Measurements from ENCODE around the gene REEP5. TPM values are rescaled to one million over a fixed set of nuclear protein-coding genes. Genes with fewer than 3 reads are reported as not detected.

The REEP5 gene
- total RNA-seq, 1 donor from 2014 or later, result 73.6 TPM

DNA sequence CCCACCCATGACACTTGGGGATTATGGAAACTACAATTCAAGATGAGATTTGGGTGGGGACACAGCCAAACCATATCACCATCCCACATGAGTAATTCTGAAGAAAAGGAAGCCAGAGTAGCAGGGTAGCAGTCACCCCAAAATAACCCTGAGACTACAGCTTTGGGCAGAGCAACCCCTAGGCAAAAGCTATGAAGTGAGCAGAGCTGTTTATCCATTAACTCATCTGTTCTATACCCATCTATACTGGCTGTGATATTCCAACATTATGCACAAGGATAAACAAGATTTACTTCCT, 12.3 kb upstream of the REEP5 start:
- intact Hi-C loops (cut with DNase I), result no loop called here
- no peak for DNase-seq (ENCODE audit: low spot score)
- no peak for ATAC-seq

DNA sequence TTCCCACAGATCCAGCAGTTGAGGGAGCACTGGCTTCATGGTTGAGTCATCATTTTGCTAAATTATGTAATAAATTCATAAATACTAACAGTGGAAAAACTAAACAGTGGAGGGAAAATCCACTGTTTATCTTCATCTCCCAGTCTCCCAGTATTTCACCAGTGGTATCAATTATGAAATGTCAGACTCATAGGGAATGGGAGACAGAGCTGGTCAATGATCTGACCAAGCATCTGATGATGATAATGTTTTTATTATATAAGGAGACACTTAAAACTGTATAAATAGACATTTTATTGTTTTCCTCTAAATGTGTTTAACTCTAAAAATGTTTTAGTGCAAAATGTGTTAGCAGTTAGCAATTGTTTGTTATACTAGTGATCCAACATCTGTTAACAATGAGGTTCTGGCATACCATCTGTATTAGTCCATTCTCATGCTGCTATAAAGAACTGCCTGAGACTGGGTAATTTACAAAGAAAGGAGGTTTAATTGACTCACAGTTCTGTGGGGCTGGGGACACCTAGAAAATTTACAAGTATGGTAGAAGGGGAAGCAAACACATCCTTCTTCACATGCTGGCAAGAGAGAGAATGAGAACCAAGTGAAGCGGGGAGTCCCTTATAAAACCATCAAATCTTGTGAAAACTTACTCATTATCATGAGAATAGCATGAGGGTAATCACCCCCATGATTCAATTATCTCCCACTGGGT, 11.8 kb upstream of the REEP5 start:
- ATAC-seq, result peak; percentile 73
- intact Hi-C loops (cut with DNase I), result no loop called here
- no peak for DNase-seq (ENCODE audit: low spot score)

GRCh38 chr5:112933105-112933504, 11.1 kb upstream of the REEP5 start:
- ATAC-seq, result no peak
- intact Hi-C loops (cut with DNase I), result no loop called here

GRCh38 chr5:112931473-112931872, 9.4 kb upstream of the REEP5 start:
- intact Hi-C loops (cut with DNase I), result no loop called here
- no peak for ATAC-seq
- no peak for DNase-seq (ENCODE audit: low spot score)

More at GRCh38 chr5:112933105-112933504, 11.1 kb upstream of the REEP5 start:
- DNase-seq (ENCODE audit: low spot score), result no peak

- ATAC-seq (no peak), DNase-seq (ENCODE audit: low spot score) (no peak)
- intact Hi-C loops (cut with DNase I), result no loop called here
These were observed 8.0 kb upstream of the REEP5 start for GRCh38 chr5:112930082-112930344.

DNA sequence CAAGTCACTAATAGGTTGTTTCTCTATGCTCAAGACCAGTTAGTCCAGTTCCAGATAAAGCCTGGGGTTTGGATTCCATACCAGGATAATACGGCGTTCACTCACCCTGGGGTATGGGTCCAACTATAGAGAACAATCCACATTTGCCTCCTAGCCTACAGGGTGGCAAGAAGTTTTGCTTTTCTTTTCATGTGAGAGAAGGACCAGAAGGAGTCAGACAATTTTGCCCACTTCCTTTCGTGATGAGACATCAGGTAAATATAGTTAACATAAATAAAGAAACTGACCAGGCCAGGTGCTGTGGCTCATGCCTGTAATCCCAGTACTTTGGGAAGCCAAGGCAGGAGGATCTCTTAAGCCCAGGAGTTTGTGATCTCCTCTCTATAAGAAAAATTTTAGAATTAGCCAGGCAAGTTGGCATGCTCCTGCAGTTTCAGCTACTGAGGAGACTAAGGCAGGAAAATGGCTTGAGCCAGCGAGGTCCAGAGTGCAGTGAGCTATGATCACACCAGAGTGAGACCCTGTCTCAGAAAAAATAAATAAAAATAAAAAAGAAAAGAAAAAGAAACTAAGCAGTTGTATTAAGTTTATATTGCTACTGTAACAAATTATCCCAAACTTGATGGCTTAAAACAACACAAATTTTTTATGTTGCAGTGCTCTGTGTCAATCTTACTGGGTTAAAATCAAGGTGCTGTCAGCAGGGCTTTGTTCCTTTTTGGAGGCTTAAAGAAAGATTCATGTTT, 7.5 kb upstream of the REEP5 start:
- DNase-seq (ENCODE audit: low spot score), result no peak
- no peak for ATAC-seq
- intact Hi-C loops (cut with DNase I), result no loop called here

GRCh38 chr5:112923988-112924387, 2.0 kb upstream of the REEP5 start:
- DNase-seq (ENCODE audit: low spot score), result no peak
- intact Hi-C loops (cut with DNase I), result no loop called here
- ATAC-seq, result no peak

DNA sequence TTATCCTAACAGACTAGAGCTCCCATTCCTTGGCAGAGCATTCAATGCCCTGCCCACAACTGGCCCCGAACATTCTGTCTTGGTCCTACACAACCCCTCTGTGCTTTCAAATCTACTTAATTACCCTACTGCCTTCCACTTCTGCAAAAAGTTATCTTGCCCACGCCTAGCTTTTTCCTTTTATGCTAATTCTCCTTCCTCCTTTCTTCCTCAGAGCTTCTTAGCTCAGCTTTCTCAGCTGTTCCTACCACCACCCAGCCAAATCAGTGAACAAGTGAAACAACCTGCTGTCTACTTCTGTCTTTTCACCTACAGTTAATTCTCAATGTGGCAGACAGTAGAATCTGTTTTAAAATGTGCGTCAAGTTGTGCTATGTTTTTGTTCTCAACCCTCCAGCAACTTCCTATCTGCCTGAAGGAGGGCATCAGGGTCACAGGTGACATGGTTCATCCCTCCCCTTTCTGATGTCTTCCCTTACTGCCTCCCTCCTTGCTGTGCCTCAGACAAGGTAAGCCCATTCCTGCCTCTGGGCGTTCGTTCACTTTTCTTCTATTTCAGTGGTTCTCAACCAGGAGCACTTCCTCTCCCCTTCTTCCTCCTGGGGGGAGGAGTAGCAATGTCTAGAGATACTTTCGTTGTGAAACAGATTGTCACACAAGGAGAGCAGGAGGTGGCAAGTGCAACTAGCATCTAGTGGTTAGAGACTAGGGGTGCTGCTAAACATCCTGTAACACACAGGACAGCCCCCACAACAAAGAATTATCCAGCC, 1.3 kb upstream of the REEP5 start:
- DNase-seq (ENCODE audit: low spot score), result no peak
- intact Hi-C loops (cut with DNase I), result no loop called here
- no peak for ATAC-seq

- ATAC-seq (peak; percentile 81), DNase-seq (ENCODE audit: low spot score) (peak; percentile 78)
- intact Hi-C loops (cut with DNase I), result no loop called here
These were observed 798 bp downstream of the REEP5 start for GRCh38 chr5:112921026-112921832.

- no peak for ATAC-seq
- DNase-seq (ENCODE audit: low spot score), result no peak
- intact Hi-C loops (cut with DNase I), result no loop called here
These were observed 2.1 kb downstream of the REEP5 start for GRCh38 chr5:112919972-112920371.

DNA sequence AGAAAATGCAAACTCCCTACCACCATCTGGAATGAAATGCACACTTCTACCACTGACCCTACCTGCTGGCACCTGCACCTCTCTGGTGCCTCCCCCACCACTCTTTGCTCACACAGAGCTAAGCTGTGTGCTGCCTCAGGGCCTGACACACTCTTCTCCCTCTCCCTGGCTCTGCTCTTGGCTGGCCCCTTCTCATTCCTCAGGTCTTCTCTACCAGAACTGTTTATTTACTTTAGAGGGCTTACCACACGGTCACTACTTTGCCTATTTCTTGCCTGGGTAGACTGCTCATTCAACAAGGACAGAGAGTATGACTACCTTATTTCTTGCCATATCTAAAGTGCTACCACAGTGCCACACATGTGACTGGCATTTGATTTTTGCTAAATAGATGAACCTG, 3.3 kb downstream of the REEP5 start:
- ATAC-seq (no peak), DNase-seq (ENCODE audit: low spot score) (no peak)
- intact Hi-C loops (cut with DNase I), result no loop called here

DNA sequence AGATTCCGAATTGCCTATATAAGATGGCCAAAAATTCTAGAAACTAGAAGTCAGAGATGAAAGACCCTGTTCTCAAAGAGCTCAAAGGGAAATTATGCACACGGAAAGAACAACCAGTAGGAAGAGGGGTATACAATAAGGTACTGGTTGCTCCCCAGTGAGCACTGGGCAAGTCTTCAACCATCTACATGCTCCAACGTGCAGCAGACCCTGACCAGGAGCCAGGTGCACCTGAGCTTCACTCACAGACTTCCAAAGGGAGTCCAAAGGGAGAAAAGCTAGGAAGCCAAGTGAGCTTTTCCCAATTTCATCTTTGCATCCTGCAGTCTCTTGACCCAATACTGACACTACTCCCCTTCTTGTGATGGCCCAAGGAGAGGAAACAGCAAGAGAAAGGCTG, 3.9 kb downstream of the REEP5 start:
- intact Hi-C loops (cut with DNase I), result no loop called here
- ATAC-seq, result no peak
- no peak for DNase-seq (ENCODE audit: low spot score)

DNA sequence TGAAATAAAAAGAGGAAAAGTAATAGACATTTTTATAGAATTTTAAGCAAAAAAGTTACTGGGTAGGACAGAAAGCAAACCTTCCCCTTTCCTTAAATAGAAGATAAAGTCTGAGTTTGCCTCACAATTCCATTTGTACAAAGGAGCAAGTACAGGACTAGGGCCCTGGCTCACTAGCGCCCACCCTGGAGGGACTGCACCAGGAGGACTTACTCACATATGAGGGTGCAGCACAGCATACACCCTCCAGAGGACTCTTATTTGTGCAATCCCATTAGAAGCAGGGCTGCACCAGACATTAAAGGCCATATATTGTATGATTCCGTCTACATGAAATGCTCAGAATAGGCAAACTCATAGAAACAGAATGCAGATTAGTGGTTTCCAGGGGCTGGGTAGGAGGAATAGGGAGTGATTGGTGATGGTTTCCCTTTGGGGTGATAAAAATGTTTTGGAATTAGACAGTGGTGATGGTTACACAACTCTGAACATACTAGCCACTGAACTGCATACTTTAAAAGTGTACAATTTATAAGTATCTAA, 4.5 kb downstream of the REEP5 start:
- intact Hi-C loops (cut with DNase I), result no loop called here
- ATAC-seq (no peak), DNase-seq (ENCODE audit: low spot score) (no peak)

- intact Hi-C loops (cut with DNase I), result no loop called here
- ATAC-seq (no peak), DNase-seq (ENCODE audit: low spot score) (no peak)
These were observed 6.2 kb downstream of the REEP5 start for GRCh38 chr5:112915831-112916230.

DNA sequence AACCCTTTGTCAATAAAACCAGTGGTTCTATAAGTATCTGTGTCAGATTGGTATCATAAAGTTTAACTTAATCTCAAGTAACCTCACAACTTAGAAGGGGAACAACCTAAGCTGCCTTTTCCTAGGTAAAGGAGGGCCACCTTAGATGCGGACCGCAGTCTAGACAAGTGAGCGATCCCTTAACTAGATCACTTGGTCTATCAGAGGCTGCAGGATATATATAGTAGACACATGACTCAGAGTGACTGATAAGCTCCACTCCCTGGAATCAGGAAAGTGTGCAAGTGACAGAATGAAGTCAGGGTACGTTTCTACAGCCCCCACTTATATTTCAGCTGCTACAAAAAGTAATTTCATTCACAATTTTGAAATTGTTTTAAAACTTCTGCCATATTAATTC, 7.4 kb downstream of the REEP5 start:
- intact Hi-C loops (cut with DNase I), result no loop called here
- ATAC-seq (no peak), DNase-seq (ENCODE audit: low spot score) (no peak)

DNA sequence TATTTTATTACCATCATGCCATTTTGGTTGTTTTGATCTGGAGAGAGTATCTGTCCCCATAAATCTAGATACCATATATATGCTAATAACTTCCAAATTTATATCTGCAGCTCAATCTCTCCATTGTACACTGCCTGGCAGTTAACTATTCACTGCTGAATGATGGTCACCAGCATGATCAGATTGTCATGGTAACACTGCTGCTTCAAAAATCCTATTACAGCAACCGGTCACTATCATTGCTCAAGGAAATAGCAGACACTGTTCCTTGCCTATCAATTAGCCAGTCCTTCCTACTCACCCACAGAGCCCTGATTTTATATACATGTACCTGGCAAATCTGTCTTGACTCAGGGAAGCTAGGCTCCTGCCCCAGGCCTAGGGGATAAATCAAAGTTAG, 11.5 kb downstream of the REEP5 start:
- ATAC-seq (no peak), DNase-seq (ENCODE audit: low spot score) (no peak)
- intact Hi-C loops (cut with DNase I), result no loop called here

DNA sequence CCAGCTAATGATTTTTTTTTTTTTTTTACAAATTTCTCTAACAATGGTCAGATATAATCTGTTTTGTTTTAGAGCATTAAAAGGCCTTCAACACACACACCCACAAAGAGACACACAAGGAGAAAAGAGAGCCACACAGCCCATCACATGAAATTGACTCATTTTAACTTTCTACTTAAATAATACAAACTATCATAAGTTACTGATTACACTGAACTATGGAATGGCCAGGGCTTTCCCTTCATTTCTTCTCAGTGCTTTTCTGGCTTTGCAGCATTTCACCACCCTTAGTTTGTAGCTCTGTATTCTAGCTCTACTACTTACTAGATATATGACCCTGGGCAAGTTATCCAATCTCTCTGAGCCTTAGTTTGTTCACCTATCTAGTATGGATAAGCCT, 13.2 kb downstream of the REEP5 start:
- ATAC-seq (no peak), DNase-seq (ENCODE audit: low spot score) (no peak)
- intact Hi-C loops (cut with DNase I), result no loop called here

- intact Hi-C loops (cut with DNase I), result no loop called here
- peak; percentile 38 for ATAC-seq
These were observed 14.8 kb downstream of the REEP5 start for GRCh38 chr5:112907166-112907631.

GRCh38 chr5:112906637-112907036, 15.4 kb downstream of the REEP5 start:
- intact Hi-C loops (cut with DNase I), result no loop called here
- ATAC-seq (no peak), DNase-seq (ENCODE audit: low spot score) (no peak)

More at GRCh38 chr5:112907166-112907631, 14.8 kb downstream of the REEP5 start:
- DNase-seq (ENCODE audit: low spot score), result no peak

Measured in sciatic nerve (tissue), 2 donors.